ENCODE data around the gene APEH.

Gene APEH

GRCh38 chr3:49732597-49732996 lies 58.4 kb downstream of the APEH start:
- Histone ChIP-seq H3K36me3 (replicated peaks) (peaks cover 27% of the 10 kb centered on the region), H3K4me3 (ENCODE audit: low read depth, low read length) (no peak overlapping the region), H3K27me3 (replicated peaks) (no peaks in the 10 kb centered on the region), H3K27ac (no peak overlapping the region)
- DNase-seq: no peak
- TF ChIP-seq CTCF (IDR thresholded peaks at IDR 0.05; ENCODE audit: low read depth, low read length, missing control alignments): no peak
- in situ Hi-C loops (cut with HindIII; ENCODE audit: low pct_ligation_motif_present, low sequenced_read_pairs): no loop called here

- TF ChIP-seq CTCF (IDR thresholded peaks at IDR 0.05; ENCODE audit: low read depth, low read length, missing control alignments): no peak
- in situ Hi-C loops (cut with HindIII; ENCODE audit: low pct_ligation_motif_present, low sequenced_read_pairs): no loop called here
- Histone ChIP-seq H3K27ac (no peak overlapping the region), H3K4me3 (ENCODE audit: low read depth, low read length) (no peak overlapping the region), H3K27me3 (replicated peaks) (no peaks in the 10 kb centered on the region), H3K36me3 (replicated peaks) (peaks cover 31% of the 10 kb centered on the region)
- DNase-seq: no peak
Measured at GRCh38 chr3:49733551-49733950, 59.4 kb downstream of the APEH start.
